Cardiac muscle cell (in vitro differentiated cells and primary cell): Measurements from ENCODE around the gene PSAP. TPM values are rescaled to one million over a fixed set of nuclear protein-coding genes. Genes with fewer than 3 reads are reported as not detected.

Source experiments
- DNase-seq, 2 donors: peaks; one replicate each; pipeline versions ENCODE4 v3.0.0 to v3.0.0-alpha.2; 2010 to 2017; ENCODE audit warnings: low read depth in 1 of 2, low spot score in 1 of 2
- H3K27ac ChIP-seq: fragments of 200-600 bp; sonication (generic); 2 replicates; pipeline ENCODE4 v1.5.1; 2016
- H3K27me3 ChIP-seq: fragments of 200-600 bp; sonication (generic); 2 replicates; pipeline ENCODE4 v1.6.0; 2016; ENCODE audit warnings: control low read depth
- H3K36me3 ChIP-seq: fragments of 200-600 bp; sonication (generic); 2 replicates; pipeline ENCODE4 v1.5.1; 2016; ENCODE audit warnings: control low read depth
- H3K4me1 ChIP-seq: fragments of 200-600 bp; sonication (generic); 2 replicates; pipeline ENCODE4 v1.8.1; 2017; ENCODE audit warnings: low read depth, mild to moderate bottlenecking, mixed run types
- H3K4me3 ChIP-seq: fragments of 200-600 bp; sonication (generic); 2 replicates; pipeline ENCODE4 v1.5.1; 2016; ENCODE audit warnings: mild to moderate bottlenecking
- H3K9me3 ChIP-seq: fragments of 200-600 bp; sonication (generic); 2 replicates; pipeline ENCODE4 v1.5.1; 2017; ENCODE audit warnings: low read depth, mild to moderate bottlenecking, control low read depth
- polyA plus RNA-seq: library from polyadenylated mRNA; unstranded; fragments of >200 nt; fragmentation: Nextera tagmentation; extraction: Ambion mirVana; gene quantifications from 2 replicates; pipeline ENCODE4 v1.2.1, GENCODE V29; 2016
- total RNA-seq: library from RNA; depleted of rRNA; stranded (reverse); fragments of >200 nt; gene quantifications from 2 replicates; pipeline ENCODE4 v1.2.3, GENCODE V29; 2016
- TF ChIP-seq, protein P1 (sequence below): IDR thresholded peaks from 2 replicates; pipeline ENCODE4 v1.5.1; 2012; ENCODE audit warnings: low read depth, mild to moderate bottlenecking, low read length

Gene PSAP
- total and polyA plus RNA-seq, 2 experiments from 2014 or later = 624 to 844 TPM

- H3K27ac ChIP-seq = no peak overlapping the region
- H3K4me3 ChIP-seq = no peak overlapping the region
- TF ChIP-seq, protein P1, sequence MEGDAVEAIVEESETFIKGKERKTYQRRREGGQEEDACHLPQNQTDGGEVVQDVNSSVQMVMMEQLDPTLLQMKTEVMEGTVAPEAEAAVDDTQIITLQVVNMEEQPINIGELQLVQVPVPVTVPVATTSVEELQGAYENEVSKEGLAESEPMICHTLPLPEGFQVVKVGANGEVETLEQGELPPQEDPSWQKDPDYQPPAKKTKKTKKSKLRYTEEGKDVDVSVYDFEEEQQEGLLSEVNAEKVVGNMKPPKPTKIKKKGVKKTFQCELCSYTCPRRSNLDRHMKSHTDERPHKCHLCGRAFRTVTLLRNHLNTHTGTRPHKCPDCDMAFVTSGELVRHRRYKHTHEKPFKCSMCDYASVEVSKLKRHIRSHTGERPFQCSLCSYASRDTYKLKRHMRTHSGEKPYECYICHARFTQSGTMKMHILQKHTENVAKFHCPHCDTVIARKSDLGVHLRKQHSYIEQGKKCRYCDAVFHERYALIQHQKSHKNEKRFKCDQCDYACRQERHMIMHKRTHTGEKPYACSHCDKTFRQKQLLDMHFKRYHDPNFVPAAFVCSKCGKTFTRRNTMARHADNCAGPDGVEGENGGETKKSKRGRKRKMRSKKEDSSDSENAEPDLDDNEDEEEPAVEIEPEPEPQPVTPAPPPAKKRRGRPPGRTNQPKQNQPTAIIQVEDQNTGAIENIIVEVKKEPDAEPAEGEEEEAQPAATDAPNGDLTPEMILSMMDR = no peak
- H3K9me3 ChIP-seq = no peaks in the 10 kb centered on the region
- H3K4me1 ChIP-seq = no peaks in the 10 kb centered on the region
- DNase-seq = no peak
- peaks cover 22% of the 10 kb centered on the region for H3K27me3 ChIP-seq
- no peaks in the 10 kb centered on the region for H3K36me3 ChIP-seq
These were observed 43.2 kb downstream of the PSAP start for GRCh38 chr10:71807557-71808510.

DNA sequence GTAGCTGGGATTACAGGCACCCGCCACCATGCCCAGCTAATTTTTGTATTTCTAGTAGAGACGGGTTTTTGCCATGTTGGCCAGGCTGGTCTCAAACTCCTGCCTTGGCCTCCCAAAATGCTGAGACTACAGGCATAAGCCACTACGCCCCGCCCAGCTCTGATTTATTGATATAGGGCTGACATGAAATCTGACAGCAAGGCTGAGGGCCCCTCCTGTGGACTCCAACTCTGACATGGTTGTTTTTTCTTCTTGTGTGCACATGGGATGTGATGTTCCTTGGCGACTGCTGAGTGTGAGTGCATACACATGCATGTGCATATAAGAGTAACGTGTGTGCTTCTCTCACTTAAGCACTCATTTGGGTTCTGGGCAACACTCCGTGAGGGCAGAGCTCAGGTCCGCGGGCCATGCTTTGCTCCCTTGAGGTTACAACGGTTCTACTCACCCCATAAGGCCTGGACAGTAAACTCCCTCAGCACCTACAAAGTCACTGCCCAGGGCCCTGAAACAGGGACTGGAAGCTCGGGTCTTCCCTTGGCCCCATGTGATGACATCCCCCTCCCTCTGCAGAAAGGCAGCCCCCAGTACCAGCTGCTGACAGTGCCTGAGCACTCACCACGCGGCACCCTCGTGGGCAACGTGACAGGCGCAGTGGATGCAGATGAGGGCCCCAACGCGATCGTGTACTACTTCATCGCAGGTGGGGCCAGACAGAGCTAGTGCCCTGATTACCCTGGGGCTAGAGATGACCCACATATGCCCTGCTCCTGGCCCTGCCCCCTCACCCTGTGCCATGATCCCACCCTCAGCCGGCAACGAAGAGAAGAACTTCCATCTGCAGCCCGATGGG is 44.1 kb downstream of the PSAP start:
- no peak overlapping the region for H3K27ac ChIP-seq
- H3K27me3 ChIP-seq = peaks cover 22% of the 10 kb centered on the region
- H3K9me3 ChIP-seq = no peaks in the 10 kb centered on the region
- DNase-seq = no peak
- no peak overlapping the region for H3K4me3 ChIP-seq
- no peaks in the 10 kb centered on the region for H3K36me3 ChIP-seq
- TF ChIP-seq, protein P1 = no peak
- no peaks in the 10 kb centered on the region for H3K4me1 ChIP-seq

- Histone ChIP-seq H3K27me3 (peaks cover 22% of the 10 kb centered on the region), H3K4me3 (no peak overlapping the region), H3K36me3 (no peaks in the 10 kb centered on the region), H3K9me3 (no peaks in the 10 kb centered on the region), H3K4me1 (no peaks in the 10 kb centered on the region), H3K27ac (no peak overlapping the region)
- peak; percentile 53 to 64 for DNase-seq
- TF ChIP-seq, protein P1 = no peak
These were observed 45.0 kb downstream of the PSAP start for GRCh38 chr10:71805776-71806703.

- DNase-seq = no peak
- Histone ChIP-seq H3K9me3 (no peaks in the 10 kb centered on the region), H3K27ac (no peak overlapping the region), H3K4me1 (no peaks in the 10 kb centered on the region), H3K36me3 (no peaks in the 10 kb centered on the region), H3K4me3 (no peak overlapping the region), H3K27me3 (peaks cover 22% of the 10 kb centered on the region)
- TF ChIP-seq, protein P1 = no peak
These were observed 47.0 kb downstream of the PSAP start for GRCh38 chr10:71804077-71804476.
